Stimulated activated CD4-positive, alpha-beta T cell treated with anti-CD3 and anti-CD28 coated beads, Interleukin-2, amount 100 ng/mL, for 24 hours (primary cell): ENCODE results near the gene C2.
"Not testable (repeated sequence)": the region's sequence is repeated elsewhere in the genome, so short reads cannot be mapped to it uniquely, and the experiment has no call there.

Experiments
- DNase-seq, 2 donors: peaks; one replicate each; pipeline ENCODE4 v3.0.0-alpha.2; 2020

C2 gene

DNA sequence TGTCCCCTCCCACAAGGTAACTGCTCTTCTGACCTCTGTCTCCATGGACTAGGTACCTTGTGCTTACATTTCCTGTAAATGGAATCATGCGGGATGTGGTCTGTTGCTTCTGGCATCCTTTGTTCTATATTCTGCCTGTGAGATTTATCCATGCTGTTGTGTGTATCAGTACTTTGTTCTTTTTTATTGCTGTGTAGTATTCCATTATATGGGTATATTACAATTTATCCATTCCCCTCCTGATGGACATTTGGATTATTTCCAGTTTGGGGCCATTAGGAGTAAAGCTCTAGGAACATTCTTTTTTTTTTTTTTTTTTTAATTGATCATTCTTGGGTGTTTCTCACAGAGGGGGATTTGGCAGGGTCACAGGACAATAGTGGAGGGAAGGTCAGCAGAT, 3.4 kb downstream of the C2 start:
- no peak for DNase-seq

DNA sequence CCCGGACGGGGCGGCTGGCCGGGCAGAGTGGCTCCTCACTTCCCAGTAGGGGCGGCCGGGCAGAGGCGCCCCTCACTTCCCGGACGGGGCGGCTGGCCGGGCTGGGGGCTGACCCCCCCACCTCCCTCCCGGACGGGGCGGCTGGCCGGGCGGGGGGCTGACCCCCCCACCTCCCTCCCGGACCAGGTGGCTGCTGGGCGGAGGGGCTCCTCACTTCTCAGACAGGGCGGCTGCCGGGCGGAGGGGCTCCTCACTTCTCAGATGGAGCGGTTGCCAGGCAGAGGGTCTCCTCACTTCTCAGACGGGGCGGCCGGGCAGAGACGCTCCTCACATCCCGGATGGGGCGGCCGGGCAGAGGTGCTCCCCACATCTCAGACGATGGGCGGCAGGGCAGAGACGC, 4.6 kb downstream of the C2 start:
- not testable (repeated sequence) for DNase-seq

DNA sequence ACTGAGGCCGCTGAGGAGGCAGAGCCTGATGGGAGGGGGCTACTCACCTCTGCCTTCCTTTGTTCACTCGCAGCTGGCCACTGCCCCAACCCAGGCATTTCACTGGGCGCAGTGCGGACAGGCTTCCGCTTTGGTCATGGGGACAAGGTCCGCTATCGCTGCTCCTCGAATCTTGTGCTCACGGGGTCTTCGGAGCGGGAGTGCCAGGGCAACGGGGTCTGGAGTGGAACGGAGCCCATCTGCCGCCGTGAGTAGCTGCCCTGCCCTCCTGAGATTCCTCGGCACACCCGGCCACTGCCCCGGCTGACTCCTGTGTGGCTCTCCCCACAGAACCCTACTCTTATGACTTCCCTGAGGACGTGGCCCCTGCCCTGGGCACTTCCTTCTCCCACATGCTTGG, 6.0 kb downstream of the C2 start:
- DNase-seq: no peak

DNA sequence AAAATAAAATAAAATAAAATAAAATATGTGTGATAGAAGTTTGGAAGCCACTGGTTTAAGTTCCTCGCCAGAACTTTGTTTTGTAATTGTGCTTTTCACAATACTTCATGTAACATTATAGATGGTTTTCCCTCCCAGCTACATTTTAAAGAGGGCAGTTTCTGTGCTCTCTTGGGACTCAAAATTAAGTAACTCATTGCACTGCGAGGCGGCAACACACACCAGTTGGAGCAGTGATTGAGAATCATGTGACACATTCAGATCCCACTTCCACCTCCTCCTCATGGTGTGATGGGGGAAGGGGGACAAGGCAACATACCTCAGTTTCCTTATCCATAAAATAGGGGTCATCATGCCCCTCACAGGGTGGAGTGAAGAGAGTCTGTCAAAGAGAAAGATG, 7.5 kb downstream of the C2 start:
- DNase-seq: no peak

DNA sequence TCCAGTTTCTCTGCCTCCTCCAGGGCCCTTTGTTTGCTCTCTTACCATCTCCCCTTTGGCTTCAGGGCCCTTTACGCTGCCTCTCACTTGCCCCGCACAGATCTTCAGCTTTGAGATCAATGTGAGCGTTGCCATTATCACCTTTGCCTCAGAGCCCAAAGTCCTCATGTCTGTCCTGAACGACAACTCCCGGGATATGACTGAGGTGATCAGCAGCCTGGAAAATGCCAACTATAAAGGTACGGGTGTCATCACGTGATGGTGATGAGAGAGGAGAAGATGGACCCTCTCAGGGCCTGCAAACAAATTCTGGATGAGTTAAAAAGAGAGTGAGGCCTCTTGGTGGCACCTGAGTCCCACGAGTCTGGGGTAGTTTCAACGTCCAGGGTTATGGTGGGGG, 8.3 kb downstream of the C2 start:
- DNase-seq: no peak

DNA sequence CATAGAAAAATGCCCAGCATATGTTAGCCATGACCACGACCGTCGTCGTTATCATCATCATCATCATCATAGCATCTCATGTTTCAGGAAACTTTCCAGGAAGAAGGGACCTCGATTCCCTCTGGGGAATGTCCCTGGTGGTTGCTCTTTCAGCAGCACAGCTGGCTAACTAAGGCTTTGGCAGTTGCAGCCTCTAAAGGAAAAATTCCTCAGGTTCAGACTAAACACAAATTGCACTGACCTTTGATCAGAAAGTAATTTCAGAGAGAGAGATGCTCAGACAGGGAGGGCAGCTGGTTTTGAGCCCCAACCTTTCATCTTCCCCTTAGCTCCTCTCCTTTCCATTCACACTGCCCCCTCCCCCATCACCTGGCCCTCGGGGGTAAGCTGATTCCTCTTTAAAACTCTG, 12.7 kb downstream of the C2 start:
- no peak for DNase-seq

DNA sequence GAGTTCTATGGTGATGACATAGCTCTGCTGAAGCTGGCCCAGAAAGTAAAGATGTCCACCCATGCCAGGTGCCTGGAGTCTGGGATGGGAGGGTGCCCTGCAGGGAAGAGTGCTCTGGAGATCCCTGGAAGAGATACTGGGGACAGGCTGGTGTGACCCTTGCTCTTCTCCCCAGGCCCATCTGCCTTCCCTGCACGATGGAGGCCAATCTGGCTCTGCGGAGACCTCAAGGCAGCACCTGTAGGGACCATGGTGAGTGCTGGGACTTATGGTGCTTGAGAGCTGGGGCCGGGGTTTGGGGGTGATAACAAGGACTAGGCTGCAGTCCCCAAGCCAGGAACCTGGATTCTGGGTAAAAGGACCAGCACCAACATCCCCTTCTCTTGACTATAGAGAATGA, 16.2 kb downstream of the C2 start:
- no peak for DNase-seq

DNA sequence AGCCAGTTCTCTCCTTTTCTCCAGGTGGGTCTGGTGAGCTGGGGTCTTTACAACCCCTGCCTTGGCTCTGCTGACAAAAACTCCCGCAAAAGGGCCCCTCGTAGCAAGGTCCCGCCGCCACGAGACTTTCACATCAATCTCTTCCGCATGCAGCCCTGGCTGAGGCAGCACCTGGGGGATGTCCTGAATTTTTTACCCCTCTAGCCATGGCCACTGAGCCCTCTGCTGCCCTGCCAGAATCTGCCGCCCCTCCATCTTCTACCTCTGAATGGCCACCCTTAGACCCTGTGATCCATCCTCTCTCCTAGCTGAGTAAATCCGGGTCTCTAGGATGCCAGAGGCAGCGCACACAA, 17.6 kb downstream of the C2 start:
- no peak for DNase-seq

DNA sequence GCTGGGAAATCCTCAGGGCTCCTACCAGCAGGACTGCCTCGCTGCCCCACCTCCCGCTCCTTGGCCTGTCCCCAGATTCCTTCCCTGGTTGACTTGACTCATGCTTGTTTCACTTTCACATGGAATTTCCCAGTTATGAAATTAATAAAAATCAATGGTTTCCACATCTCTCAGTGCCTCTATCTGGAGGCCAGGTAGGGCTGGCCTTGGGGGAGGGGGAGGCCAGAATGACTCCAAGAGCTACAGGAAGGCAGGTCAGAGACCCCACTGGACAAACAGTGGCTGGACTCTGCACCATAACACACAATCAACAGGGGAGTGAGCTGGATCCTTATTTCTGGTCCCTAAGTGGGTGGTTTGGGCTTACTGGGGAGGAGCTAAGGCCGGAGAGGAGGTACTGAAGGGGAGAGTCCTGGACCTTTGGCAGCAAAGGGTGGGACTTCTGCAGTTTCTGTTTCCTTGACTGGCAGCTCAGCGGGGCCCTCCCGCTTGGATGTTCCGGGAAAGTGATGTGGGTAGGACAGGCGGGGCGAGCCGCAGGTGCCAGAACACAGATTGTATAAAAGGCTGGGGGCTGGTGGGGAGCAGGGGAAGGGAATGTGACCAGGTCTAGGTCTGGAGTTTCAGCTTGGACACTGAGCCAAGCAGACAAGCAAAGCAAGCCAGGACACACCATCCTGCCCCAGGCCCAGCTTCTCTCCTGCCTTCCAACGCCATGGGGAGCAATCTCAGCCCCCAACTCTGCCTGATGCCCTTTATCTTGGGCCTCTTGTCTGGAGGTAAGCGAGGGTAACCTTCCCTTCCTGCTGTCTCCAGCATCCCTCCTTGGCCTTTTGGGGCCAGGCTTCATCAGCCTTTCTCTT, 18.2 kb downstream of the C2 start, which contains the start of gene CFB:
TSS of gene CFB (plus strand) at position 589 of the 863 bp plus-strand sequence. CDS start at position 716, 127 bp downstream.
- no peak for DNase-seq

DNA sequence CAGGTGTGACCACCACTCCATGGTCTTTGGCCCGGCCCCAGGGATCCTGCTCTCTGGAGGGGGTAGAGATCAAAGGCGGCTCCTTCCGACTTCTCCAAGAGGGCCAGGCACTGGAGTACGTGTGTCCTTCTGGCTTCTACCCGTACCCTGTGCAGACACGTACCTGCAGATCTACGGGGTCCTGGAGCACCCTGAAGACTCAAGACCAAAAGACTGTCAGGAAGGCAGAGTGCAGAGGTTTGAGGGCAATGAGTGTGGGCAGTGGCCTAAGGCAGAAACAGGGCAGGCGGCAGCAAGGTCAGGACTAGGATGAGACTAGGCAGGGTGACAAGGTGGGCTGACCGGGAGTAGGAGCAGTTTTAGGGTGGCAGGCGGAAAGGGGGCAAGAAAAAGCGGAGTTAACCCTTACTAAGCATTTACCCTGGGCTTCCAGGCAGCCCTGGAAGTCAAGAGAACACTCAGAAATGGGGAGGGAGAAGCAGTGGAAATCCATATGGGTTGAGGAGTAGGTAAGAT, 18.9 kb downstream of the C2 start:
- no peak for DNase-seq

DNA sequence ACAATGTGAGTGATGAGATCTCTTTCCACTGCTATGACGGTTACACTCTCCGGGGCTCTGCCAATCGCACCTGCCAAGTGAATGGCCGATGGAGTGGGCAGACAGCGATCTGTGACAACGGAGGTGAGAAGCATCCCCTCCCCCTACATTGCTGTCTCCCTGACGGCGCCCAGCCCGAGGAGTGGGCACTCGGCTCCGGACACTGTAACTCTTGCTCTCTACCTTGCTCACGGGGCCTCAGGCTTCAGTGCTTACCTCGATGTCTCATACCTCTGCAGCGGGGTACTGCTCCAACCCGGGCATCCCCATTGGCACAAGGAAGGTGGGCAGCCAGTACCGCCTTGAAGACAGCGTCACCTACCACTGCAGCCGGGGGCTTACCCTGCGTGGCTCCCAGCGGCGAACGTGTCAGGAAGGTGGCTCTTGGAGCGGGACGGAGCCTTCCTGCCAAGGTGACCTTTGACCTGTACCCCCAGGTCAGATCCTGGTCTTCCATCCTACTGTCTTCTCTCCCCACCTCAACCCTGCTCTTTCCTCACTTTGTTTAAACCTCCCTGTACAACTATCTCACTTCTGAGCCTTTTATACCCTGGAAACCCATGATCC, 19.7 kb downstream of the C2 start:
- DNase-seq: no peak

DNA sequence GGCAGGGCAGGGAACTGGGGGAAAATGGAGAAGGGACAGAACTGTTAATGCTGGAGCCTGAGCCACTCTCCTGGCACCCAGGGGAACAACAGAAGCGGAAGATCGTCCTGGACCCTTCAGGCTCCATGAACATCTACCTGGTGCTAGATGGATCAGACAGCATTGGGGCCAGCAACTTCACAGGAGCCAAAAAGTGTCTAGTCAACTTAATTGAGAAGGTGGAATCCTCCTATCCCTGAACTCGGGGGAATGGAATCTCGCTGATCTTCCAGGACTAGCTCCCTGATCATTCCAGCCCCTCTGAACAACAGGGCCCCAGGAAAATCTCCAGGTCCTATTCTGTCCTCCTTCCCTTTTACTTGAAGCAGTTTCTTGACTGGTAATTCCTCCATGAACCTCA, 20.3 kb downstream of the C2 start:
- DNase-seq: no peak

DNA sequence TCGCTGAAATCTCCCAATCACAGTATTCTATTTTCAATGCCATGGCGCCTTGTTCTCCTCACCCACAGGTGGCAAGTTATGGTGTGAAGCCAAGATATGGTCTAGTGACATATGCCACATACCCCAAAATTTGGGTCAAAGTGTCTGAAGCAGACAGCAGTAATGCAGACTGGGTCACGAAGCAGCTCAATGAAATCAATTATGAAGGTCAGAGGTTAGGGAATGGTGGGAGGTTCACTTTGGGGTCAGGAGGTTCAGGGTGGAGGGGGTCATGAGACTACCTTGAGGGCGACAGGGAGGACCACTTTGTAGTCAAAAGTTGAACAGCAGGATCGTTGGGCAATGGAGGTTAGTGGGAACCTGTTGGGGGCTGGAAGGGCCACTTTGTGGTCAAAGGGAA, 20.8 kb downstream of the C2 start:
- no peak for DNase-seq

DNA sequence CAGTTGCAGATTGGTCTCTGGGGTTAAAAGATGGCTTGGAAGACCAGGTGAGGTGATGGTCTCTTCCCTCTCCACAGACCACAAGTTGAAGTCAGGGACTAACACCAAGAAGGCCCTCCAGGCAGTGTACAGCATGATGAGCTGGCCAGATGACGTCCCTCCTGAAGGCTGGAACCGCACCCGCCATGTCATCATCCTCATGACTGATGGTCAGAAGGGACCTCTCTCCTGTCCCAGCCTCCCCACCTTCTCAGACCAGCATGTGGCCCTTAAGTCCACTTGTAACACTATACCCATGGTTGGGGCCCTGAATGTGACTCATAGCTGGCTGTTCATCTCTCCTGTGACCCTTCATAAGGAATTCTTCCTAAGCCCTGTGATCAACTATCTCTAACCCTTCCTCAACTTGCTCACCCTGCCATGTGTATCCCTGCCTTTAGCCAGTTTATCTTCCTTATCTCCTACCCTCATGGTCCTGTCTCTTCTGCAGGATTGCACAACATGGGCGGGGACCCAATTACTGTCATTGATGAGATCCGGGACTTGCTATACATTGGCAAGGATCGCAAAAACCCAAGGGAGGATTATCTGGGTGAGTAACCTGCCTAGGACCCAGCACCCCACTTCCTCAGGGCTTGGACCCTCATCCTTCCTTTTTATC, 21.4 kb downstream of the C2 start:
- DNase-seq: no peak

DNA sequence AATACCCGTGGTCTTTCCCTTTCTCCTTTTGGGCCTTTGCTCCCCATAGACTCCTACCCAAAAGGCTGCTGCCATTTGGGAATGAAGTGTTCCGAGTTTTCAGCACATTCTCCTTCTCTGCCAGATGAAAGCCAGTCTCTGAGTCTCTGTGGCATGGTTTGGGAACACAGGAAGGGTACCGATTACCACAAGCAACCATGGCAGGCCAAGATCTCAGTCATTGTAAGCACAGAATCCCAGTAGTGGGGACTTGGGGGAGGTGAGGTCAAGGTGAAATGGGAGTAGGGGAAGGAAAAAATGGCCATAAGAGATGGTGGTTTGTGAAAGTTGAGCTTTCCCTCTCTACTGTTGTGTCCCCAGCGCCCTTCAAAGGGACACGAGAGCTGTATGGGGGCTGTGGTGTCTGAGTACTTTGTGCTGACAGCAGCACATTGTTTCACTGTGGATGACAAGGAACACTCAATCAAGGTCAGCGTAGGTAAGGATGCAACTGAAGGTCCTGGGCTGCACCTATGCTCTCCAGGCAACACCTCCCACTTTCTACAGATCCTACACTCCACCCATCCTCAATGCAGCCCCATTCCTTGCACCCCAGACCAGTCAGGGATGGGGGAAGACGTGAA, 22.5 kb downstream of the C2 start:
- DNase-seq: no peak

DNA sequence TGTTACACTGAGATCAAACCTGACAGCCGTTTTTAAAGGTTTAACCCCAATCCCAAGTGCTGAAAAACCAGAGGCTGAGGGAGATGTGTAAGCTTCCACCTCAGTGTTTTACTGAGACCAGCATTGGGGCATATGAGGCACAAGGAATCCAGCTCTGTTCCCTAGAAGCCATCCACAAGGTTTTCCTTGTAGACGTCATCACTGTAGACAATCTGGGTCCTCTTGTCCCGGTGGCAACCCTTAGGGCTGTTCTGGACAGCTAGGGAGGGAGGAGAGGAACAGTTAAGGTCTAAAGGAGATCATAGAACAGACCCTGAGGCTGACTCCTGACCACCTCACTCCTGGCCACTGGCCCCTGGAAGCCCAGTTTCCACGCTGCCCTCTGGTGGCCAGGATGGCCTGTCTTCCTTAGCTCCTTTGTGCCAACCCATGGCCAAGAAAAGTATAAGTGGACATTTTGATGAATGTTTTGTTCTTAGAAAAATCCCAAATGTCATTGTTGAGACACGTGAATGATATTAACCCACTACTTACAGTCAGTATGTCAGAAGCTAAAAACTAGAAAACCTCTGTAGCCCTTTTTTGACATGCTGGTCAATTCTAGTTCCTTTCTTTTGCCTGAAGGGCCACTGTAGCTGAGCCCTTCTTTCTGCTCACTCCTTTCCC, 24.8 kb downstream of the C2 start:
- peak; percentile 50 to 54 for DNase-seq

DNA sequence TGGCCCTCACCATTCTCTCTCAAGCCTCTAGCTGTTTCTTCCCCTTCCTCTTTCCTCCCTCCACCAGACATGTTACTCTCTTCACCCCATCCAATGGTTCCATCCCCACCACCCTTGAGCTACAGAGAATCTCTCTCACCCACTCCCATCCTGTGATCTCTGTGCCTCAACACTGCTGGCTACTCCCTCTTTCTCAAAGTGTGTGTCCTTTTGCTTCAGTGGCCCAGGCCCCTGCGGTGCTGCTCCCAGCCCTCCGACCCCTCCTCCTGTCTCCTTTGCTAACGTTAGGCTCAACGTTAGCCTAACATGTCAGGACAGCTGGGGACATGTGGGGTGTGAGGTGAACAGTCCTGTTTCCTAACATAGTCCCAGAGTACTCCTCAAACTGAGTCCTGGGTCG, 25.4 kb downstream of the C2 start:
- no peak for DNase-seq

DNA sequence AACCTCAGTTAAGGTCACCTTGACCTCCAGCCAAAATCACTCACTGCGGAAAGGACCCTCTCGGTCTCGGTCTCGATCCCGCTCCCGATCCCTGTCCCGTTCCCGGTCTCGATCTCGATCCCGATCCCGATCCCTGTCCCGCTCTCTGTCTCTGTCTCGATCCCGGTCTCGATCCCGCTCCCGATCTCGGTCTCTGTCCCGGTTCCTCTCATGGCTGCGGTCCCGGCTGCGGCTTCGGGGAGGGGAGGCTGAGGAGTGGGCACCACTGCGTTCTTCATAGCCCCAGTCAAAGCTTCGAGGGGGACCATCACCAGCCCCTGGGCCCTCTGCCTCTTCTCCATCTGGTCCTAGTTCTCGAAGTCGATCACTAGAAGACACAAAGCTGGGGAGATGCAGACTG, 27.0 kb downstream of the C2 start:
- DNase-seq: no peak

DNA sequence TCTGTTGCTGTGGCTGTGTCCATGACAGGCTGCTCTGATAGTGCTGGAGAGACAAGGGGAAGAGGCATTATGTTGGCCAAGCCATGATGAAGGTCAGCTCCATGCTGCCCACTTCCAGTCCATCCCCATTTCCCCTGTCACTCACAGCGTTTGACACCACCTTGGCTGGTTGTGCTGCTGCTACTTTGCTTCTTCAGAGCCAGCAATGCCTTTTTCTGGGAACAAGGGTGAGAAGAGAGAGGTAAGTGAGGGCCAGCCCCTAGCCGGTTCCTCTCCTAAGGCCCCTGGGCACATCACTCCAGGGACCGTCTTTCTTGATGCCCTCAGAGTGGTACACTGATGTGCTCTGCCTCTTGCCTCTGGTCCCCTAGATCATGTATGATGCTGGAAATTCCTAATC, 29.3 kb downstream of the C2 start:
- no peak for DNase-seq

DNA sequence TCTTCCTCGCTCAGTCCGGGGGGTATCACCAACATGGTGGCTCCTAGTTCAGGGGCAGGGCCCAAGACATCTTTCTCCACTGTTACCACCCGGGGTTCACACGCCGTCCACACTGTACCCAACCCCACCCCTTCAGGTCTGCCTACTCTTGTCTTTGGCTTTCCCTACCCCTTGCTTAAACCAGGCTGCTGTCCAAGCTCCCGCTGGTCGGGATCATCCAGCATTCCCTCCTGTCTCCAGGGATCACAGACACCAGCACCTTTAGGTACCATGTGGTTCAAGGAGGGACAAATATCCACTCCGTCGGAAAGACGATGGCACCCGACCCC, 30.9 kb downstream of the C2 start:
- DNase-seq: no peak

DNA sequence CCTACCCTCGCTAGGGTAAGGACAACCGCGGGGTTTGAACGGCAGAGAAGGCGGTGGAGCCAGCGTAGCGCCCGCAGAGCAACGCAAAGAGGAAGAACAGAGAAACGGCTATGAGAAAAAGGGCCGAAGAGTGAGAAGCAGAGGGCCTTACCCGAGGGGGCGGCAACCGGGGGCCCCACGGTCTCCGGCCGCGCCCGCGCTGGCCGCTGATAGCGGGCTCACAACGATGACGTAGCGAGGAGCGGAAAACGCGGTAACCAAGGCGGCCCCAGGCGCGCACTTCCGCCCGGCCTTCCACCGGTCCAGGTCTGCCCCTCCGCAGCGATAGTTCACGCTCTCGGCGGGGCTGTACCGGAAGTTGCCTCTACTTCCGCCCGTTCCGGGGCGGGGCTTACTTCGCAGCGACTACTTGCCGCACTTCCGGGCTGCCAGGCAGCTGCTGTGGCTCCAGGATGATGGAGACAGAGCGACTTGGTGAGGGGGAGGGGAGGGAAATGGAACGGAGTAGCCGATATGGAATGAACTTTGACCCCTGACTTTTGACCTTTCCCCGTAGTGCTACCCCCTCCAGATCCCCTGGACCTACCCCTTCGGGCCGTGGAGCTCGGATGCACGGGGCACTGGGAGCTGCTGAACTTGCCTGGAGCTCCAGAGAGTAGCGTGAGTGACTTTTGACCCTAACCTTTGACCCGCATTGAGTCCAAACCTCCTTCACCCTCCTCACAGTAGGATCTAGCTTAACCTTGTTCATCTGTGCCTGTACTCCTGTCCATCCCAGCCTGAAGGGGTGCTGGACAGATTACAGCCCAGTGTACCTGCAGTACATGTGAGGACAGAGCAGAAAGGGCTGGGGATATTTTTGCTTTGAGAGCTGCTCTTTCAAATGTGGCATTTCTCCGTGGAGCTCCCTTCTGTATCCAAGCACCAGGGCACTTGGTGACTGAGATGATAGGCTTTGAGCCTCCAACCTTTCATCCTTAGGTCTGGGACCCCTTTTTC, 31.5 kb downstream of the C2 start, which contains the start of the genes NELFE and SKIC2:
TSS of gene NELFE (minus strand) at position 231 of the 999 bp plus-strand sequence. CDS start 525 bp downstream, outside the sequence.
TSS of gene SKIC2 (plus strand) at position 435 of the 999 bp plus-strand sequence. CDS start at position 453, 18 bp downstream.
- peak; percentile 98 for DNase-seq
